IPS-18c (cell line): ENCODE measurements around the gene FES.

ENCODE experiments used
- H3K4me3 ChIP-seq: 2 replicates; pipeline ENCODE4 v1.7.0; 2013; ENCODE audit warnings: low read depth, mild to moderate bottlenecking, low read length, moderate library complexity; ENCODE audit not compliant: insufficient read depth
- H3K9me3 ChIP-seq: one replicate; pipeline ENCODE4 v1.6.1; 2013; ENCODE audit warnings: mild to moderate bottlenecking, low read length, moderate library complexity; ENCODE audit not compliant: control insufficient read depth, insufficient read depth

The FES gene

DNA sequence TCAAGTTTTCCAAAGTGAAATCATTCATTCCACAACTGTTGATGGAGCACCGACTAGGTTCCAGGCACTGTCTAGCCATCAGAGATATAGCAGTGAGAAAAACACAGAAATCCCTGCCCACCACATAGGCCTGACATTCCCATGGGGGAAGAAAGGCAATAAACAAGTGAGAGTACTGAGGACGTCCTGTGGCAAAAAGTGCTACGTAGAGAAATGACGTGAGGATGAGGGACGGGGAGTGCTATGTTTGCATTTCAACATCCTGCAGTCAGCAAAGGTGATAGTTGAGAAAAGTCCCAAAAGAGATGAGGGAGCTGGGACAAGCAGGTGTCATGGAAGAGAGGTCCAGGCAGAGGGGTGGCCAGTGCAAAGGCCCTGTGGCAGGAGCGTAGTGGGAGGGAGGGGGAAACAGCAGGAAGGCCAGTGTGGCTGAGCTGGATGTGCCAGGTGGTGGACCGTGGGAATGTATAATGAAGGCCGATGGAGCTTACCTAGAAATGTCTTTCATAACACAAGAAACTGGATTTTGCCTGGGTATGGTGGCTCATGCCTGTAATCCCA is 26.3 kb upstream of the FES start:
- Histone ChIP-seq H3K4me3 (no peak overlapping the region), H3K9me3 (no peaks in the 10 kb centered on the region)

DNA sequence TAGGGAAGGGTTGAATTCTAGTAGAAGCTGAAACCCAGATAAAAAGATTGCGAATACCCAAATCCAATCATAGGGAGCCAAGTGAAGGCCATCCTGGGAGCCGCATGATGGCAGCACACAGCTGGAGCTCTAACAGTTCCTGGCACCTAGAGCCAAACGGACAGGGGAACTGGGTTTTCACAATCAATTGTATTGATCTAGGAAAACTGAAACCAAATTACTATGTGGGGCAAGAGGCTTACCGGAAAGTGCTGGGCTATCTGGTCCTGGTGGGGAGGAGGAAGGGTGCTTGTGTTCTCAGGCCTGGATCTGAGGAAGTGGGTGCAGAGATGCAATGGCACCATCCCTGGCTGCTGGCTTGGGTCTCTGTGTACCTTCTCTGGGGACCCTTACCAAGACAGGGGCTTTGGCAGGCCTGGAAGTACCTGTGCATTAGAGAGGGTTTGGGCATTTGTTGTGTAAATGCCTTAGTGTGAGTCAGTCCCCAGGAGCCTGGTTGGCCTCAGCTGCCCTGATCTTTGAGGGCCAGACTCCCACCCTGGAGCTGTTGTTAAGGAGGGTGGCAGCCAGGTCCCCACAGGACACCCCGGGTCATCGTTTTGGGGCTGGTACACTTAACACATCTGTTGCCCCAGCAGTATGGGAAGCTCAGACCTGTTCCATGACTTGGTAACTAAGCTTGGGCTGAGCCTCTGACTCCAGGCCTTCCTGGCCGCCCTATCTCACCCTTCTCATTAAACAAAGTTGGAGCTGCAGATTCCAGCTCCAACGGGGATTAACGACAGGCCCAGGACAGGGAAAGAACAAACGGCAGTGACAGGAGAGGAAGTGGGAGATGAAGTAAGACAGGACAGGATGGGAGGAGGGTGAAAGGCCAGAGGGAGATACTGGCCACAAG is 24.8 kb upstream of the FES start:
- Histone ChIP-seq H3K9me3 (no peaks in the 10 kb centered on the region), H3K4me3 (no peak overlapping the region)

GRCh38 chr15:90860450-90860849 is 23.9 kb upstream of the FES start:
- H3K9me3 ChIP-seq, result no peaks in the 10 kb centered on the region
- H3K4me3 ChIP-seq, result no peak overlapping the region

GRCh38 chr15:90860942-90861675 is 23.2 kb upstream of the FES start:
- Histone ChIP-seq H3K4me3 (no peak overlapping the region), H3K9me3 (no peaks in the 10 kb centered on the region)

DNA sequence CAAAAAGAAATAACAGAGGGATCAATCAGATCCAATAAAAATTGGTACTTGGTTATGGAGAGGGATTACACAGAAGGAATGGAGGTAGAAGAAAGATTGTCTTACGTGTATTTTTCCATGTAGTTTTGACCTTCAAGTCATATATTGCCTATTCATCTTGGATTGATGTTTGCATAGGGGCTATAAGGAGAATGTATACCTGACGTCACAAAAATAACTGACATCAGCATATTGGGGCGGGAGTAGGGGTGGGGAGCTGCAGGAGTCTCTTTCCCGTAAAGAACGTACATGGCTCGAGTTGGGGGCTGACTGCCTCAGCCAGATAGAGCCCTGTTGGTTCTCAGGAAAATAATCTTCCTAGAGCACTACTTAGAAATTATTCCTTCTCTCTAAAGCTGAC is 21.8 kb upstream of the FES start:
- H3K9me3 ChIP-seq, result no peaks in the 10 kb centered on the region
- no peak overlapping the region for H3K4me3 ChIP-seq

- H3K4me3 ChIP-seq, result no peak overlapping the region
- H3K9me3 ChIP-seq, result no peaks in the 10 kb centered on the region
These were observed 21.1 kb upstream of the FES start for GRCh38 chr15:90862964-90863778.

GRCh38 chr15:90863987-90864386 is 20.3 kb upstream of the FES start:
- no peaks in the 10 kb centered on the region for H3K9me3 ChIP-seq
- H3K4me3 ChIP-seq, result no peak overlapping the region

GRCh38 chr15:90864507-90864906 is 19.8 kb upstream of the FES start:
- H3K4me3 ChIP-seq, result no peak overlapping the region
- no peaks in the 10 kb centered on the region for H3K9me3 ChIP-seq

DNA sequence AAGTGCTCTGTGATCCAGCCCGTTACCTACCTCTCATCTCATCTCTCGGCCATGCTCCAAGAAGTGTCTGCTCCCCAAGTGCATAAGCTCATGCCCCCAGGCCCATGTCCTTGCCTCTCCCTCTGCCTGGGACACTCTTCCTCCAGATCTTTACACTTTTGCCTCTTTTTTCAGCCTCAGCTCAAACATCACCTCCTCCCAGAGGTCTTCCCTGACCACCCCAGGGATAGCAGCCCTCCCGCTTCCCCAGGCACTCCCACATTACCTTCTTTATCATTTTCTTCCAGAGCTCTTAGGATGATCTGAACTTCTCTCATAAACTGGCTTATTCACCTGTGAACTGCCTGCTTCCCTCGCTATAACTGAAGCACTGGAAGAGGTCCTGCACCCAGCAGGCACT is 18.6 kb upstream of the FES start:
- Histone ChIP-seq H3K9me3 (no peaks in the 10 kb centered on the region), H3K4me3 (no peak overlapping the region)

- Histone ChIP-seq H3K4me3 (no peak overlapping the region), H3K9me3 (no peaks in the 10 kb centered on the region)
These were observed 18.1 kb upstream of the FES start for GRCh38 chr15:90866161-90866715.

GRCh38 chr15:90866800-90867199 is 17.5 kb upstream of the FES start:
- Histone ChIP-seq H3K9me3 (no peaks in the 10 kb centered on the region), H3K4me3 (no peak overlapping the region)

DNA sequence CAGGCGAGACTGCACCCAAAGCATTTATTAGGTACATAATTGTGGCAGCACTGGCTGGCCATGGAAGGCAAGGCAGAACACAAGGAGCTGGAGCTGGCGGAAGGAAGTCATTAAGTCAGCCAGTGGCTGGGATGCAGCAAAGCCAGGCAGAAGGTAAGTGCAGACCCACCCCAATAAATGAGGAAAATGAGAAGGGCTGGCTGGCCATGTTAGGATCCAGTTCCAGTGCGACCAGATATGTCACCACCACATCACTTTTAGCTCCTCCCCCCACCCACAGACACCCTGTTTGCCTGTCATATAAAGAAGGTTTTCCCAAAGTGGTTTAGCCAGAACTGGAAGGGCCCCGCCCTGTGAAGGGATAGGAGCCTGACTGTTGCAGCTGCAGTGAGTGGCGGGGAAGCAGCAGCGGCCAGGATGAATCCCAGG is 16.0 kb upstream of the FES start, which contains the start of gene FURIN:
Gene FURIN (plus strand): TSS at position 328 of the 429 bp plus-strand sequence. CDS start 7,153 bp downstream, outside the sequence.
- H3K4me3 ChIP-seq, result no peak within 1 kb of the TSS
- H3K9me3 ChIP-seq, result no peaks in the 10 kb centered on the region

GRCh38 chr15:90869140-90869541 is 15.2 kb upstream of the FES start:
- Histone ChIP-seq H3K4me3 (no peak overlapping the region), H3K9me3 (no peaks in the 10 kb centered on the region)

DNA sequence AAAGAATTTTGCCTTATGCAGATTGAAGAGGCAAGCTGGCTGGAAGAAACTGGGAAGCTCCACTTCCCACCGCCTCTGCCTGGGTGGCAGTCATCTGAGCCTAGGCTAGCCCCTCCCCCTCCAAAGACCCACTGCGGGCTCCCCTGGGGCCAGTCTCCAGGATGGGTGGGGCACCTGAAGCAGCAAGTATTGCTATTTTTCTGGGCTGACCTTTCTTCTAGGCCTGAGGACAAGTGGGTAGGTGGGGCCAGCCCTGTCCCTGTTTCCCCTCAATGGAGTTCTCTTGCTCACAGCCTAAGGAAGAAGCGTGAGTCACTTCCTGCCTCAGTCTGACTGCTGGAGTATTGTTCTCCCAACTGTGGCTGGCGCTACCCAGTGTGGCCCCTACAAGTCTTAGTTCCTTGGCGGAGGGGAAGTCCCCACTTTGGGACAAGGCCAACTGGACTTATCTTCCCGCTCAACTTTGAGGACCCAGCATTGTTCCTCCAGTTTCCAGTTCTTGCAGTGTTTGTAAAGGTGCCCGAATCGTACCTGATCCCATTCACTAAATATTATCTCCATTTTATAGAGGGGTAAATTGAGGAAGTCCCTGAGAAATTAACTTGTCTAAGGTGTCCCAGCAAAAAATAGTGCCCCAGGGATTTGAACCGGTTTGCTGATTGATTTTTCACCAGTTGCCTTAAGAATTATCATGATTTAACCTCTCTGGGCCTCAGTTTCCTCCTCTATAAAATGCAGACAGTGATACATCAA is 14.5 kb upstream of the FES start:
- no peak overlapping the region for H3K4me3 ChIP-seq

GRCh38 chr15:90870354-90871138 is 13.8 kb upstream of the FES start:
- peak overlapping the region; percentile 65 for H3K4me3 ChIP-seq

More for the DNA sequence above, 14.5 kb upstream of the FES start:
- H3K9me3 ChIP-seq, result no peaks in the 10 kb centered on the region

More at GRCh38 chr15:90870354-90871138, 13.8 kb upstream of the FES start:
- no peaks in the 10 kb centered on the region for H3K9me3 ChIP-seq
